Measurements from ENCODE around the gene CREB3.

The CREB3 gene

DNA sequence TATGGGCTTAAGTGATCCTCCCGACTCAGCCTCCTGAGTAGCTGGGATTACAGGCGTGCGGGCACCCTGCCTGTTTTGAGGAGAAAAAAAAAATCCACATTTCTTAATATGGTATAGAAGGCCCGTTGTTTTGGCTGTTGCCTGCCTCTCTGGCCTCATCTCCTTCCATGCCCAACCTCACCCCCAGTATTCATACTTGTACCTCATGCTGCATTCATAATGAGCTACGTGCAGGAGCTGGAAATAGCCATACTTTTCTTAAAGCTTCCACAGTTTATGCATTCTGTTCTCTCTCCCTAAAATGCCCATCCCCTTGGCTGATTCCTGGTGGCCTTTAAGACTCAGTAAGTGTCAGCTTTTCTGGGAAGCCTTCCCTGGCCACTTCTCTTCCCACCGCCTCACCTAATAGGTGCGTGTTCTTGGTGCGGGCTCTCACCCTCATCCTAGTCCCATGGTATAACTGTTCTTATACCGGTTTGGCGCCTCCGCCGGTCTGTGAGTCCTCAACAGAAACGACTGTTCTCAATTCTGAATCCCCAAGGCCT is 40.6 kb upstream of the CREB3 start:
- H3K4me3 Mint-ChIP-seq = peak overlapping the region; percentile 95
- H3K27ac Mint-ChIP-seq = peak overlapping the region; percentile 79
- ATAC-seq (ENCODE audit: low read depth) (no peak), DNase-seq (ENCODE audit: low spot score in 2 of 2) (no peak)
- peaks cover 13% of the 10 kb centered on the region for H3K4me1 Mint-ChIP-seq
- no peaks in the 10 kb centered on the region for H3K36me3 Mint-ChIP-seq
- H3K9me3 Mint-ChIP-seq = no peaks in the 10 kb centered on the region
- no peaks in the 10 kb centered on the region for H3K27me3 Mint-ChIP-seq

DNA sequence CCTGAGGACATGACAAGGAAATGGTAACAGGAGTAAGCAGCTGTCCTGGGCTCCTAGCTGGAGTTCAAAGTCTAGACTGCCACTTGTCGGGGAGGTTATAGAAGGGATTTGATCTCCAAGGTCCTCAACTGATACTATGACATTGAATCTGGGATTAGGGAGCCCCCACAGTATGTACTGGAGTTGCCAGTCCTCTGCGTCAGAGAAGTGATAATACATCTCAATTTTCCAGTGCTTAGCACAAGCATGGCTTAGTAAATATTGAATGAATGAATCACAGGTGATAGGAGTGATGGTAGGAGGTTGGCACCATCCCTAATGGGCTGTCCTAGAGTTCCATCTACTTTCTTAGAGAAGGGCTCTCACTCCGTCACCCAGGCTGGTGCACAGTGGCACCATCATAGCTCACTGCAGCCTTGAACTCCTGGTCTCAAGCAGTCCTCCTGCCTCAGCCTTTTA is 36.5 kb upstream of the CREB3 start:
- no peak for ATAC-seq (ENCODE audit: low read depth)
- Mint-ChIP-seq H3K9me3 (no peaks in the 10 kb centered on the region), H3K4me3 (no peak overlapping the region), H3K27ac (no peak overlapping the region), H3K4me1 (peaks cover 8% of the 10 kb centered on the region), H3K27me3 (no peaks in the 10 kb centered on the region), H3K36me3 (peaks cover 4% of the 10 kb centered on the region)
- DNase-seq (ENCODE audit: low spot score in 2 of 2) = no peak

DNA sequence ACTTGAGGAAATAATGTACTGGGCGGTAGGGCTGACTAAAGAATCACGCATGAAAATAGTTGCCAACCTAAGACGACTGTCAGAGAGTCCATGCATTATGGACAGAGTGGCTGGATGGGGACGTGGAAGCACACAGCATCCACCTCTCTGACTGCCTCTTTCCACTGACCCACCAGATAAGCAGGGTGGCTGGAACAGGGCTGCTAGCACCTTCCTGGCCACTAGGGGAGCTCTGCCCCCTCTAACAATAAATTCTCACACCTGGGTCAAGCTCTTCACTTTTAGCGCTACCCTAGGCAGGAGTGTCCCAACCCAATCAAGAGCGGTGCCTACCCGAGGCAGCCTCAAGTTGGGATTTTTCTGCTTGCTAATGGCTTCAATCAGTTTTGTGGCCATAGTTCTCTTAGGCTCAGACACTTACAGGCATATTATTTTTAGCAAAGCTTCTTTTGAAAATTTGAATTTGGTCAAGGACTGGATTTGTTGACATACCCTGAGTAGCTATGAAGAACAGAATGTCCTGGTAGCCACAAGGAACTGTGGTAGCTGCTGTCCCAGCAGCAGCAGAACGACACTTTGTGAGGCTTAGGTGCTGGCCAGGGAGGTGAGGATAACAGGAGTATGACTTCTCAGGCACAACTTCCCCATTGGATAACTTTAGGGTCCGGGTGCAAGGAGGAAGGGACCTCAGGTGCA is 35.8 kb upstream of the CREB3 start:
- DNase-seq (ENCODE audit: low spot score in 2 of 2) = peak; percentile 57 to 58
- peak; percentile 96 for ATAC-seq (ENCODE audit: low read depth)
- peaks cover 6% of the 10 kb centered on the region for H3K4me1 Mint-ChIP-seq
- H3K36me3 Mint-ChIP-seq = peaks cover 4% of the 10 kb centered on the region
- peak overlapping the region; percentile 2 for H3K27ac Mint-ChIP-seq
- no peaks in the 10 kb centered on the region for H3K9me3 Mint-ChIP-seq
- H3K4me3 Mint-ChIP-seq = no peak overlapping the region
- H3K27me3 Mint-ChIP-seq = no peaks in the 10 kb centered on the region

DNA sequence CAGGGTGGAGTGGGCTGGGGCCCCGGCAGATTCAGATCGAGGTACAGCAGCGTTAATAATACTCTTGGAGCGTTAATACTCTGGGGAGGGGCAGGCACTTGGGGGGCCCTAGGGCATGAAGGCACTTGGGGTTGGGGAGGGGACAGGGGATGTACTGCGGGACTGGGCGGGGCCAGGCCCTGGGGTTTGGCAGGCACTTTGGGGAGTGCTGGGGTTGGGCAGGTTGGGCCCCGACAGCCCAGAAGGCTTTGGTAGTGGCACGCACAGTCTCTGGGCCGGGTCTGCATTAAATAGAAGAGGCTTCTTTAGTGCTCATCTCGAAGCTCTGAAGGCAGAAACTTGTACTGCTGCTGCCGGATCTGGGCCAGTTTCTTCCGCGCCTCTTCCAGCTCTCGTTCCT is 35.0 kb upstream of the CREB3 start:
- Mint-ChIP-seq H3K27ac (peak overlapping the region; percentile 2), H3K4me1 (peaks cover 6% of the 10 kb centered on the region), H3K9me3 (no peaks in the 10 kb centered on the region), H3K4me3 (no peak overlapping the region), H3K36me3 (peaks cover 4% of the 10 kb centered on the region), H3K27me3 (no peaks in the 10 kb centered on the region)
- no peak for DNase-seq (ENCODE audit: low spot score in 2 of 2)
- no peak for ATAC-seq (ENCODE audit: low read depth)

DNA sequence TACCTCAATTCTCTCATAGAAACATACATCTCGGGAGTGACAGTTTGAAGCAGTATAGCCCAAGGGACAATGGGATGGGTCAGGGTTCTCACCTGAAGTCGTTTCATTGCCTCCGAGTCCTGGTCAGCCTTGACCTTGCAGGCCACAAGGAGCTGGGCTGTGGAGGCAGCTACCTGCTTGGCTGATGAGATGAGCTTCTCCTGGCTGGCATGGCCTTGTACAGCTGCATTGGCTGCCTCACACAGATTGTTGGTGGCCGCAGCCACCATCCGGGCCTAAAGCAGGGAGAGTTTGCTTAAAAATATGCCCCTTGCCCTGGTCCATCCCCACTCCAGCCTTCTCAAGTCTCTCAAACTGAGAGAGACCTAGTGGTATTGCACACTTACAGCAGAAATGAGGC is 34.2 kb upstream of the CREB3 start:
- DNase-seq (ENCODE audit: low spot score in 2 of 2) (no peak), ATAC-seq (ENCODE audit: low read depth) (no peak)
- Mint-ChIP-seq H3K36me3 (peaks cover 11% of the 10 kb centered on the region), H3K4me3 (no peak overlapping the region), H3K27ac (no peak overlapping the region), H3K27me3 (no peaks in the 10 kb centered on the region), H3K4me1 (peaks cover 6% of the 10 kb centered on the region), H3K9me3 (no peaks in the 10 kb centered on the region)

DNA sequence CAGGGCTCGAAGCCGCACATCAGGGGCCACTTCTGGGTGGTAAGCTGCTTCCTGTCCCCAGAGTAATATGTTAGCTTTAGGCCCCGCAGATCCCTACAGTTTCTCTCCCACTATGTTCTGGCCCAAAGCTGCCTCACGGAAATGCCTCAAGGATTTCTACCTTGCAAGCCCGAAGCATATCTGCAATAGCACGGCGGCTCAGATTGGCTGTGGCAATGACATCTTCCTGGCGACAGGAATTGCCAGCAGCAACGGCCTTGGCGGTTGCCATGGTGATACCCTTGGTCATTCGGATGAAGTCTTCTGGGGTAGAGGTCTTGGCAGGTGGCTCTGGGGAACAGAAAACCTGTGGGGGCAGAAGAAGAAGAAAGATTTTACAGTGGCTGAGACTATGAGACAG is 32.4 kb upstream of the CREB3 start:
- no peaks in the 10 kb centered on the region for H3K27me3 Mint-ChIP-seq
- DNase-seq (ENCODE audit: low spot score in 2 of 2) = no peak
- H3K4me3 Mint-ChIP-seq = no peak overlapping the region
- H3K36me3 Mint-ChIP-seq = peaks cover 23% of the 10 kb centered on the region
- no peaks in the 10 kb centered on the region for H3K9me3 Mint-ChIP-seq
- peaks cover 6% of the 10 kb centered on the region for H3K4me1 Mint-ChIP-seq
- no peak for ATAC-seq (ENCODE audit: low read depth)
- H3K27ac Mint-ChIP-seq = no peak overlapping the region

DNA sequence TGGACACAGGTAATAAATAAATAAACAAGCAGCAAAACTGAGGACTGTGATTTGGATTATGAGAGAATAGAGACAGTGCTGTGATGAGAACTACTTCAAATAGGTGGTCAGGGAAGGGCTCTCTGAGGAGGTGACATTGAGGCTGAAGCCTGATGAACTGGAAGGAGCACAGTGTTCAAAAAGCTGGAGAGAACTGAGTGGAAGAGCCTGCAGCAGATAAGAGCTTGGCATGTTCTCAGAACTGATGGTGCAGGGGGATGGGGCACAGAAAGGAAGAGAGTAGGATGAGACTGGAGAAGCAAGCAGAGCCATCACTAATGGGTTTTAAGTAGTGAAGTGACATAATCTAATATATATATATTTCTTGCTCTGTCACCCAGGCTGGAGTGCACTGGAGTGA is 31.5 kb upstream of the CREB3 start:
- H3K4me1 Mint-ChIP-seq = peaks cover 6% of the 10 kb centered on the region
- no peak for DNase-seq (ENCODE audit: low spot score in 2 of 2)
- no peak overlapping the region for H3K4me3 Mint-ChIP-seq
- no peak for ATAC-seq (ENCODE audit: low read depth)
- H3K36me3 Mint-ChIP-seq = peaks cover 24% of the 10 kb centered on the region
- H3K9me3 Mint-ChIP-seq = no peaks in the 10 kb centered on the region
- no peak overlapping the region for H3K27ac Mint-ChIP-seq
- H3K27me3 Mint-ChIP-seq = no peaks in the 10 kb centered on the region

DNA sequence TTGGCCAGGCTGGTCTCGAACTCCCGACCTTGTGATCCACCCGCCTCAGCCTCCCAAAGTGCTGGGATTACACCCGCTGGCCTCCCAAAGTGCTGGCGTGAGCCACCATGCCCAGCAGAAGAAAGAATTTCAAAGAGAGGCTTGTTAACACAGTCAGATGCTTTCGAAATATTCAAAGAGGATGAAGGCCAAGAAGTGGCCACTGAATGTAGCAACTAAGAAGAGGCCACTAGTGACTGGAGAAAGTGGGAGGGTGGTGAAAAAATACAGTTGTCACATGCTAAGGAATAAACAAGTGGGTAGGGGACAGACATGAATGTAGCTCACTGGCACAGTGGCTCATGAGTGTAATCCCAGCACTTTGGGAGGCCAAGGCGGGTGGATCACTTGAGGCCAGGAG is 29.8 kb upstream of the CREB3 start:
- H3K36me3 Mint-ChIP-seq = peaks cover 32% of the 10 kb centered on the region

DNA sequence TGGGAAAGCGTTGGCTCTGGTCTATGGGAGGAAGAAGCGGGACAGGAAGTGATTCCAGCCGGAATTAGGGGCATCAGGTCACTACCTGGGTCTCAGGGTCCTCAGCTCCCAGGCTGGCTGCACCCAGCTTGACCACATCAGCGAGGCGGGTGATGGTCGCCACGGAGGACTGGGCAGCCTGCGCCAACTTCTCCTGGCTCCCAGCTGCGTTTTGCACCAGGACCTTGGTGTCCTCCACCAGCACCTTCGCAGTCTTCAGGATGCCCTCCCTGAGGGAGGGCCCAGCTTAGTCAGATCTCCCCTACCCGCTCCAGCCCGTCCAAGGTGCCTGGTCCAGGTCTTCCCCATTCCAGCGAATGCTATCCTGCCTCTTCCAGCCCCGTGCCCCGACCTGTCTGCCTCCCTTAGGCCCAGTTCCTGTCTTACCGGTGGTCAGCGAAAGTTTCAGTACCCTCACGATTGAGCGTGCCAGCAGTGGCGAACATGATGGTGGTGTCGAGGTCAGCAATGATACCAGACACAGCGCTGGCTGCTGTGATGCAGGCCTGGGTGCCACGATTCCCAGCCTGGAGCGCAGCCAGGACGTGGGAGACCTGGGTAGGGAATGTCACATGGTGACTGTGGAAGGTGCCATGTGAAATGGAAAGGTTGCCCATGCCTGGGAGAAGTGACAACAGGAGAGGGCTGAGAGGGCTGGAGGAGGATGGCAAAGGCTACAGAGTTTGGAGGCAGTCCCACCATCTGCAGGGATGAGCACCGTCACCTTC is 28.4 kb upstream of the CREB3 start:
- no peak overlapping the region for H3K27ac Mint-ChIP-seq
- no peak overlapping the region for H3K4me3 Mint-ChIP-seq
- H3K36me3 Mint-ChIP-seq = peaks cover 41% of the 10 kb centered on the region
- no peaks in the 10 kb centered on the region for H3K27me3 Mint-ChIP-seq
- H3K4me1 Mint-ChIP-seq = peaks cover 2% of the 10 kb centered on the region
- DNase-seq (ENCODE audit: low spot score in 2 of 2) (no peak), ATAC-seq (ENCODE audit: low read depth) (no peak)
- no peaks in the 10 kb centered on the region for H3K9me3 Mint-ChIP-seq

More for the DNA sequence above, 29.8 kb upstream of the CREB3 start:
- ATAC-seq (ENCODE audit: low read depth) (no peak), DNase-seq (ENCODE audit: low spot score in 2 of 2) (no peak)
- no peaks in the 10 kb centered on the region for H3K4me1 Mint-ChIP-seq
- no peak overlapping the region for H3K4me3 Mint-ChIP-seq
- no peaks in the 10 kb centered on the region for H3K27me3 Mint-ChIP-seq
- no peak overlapping the region for H3K27ac Mint-ChIP-seq
- H3K9me3 Mint-ChIP-seq = no peaks in the 10 kb centered on the region

DNA sequence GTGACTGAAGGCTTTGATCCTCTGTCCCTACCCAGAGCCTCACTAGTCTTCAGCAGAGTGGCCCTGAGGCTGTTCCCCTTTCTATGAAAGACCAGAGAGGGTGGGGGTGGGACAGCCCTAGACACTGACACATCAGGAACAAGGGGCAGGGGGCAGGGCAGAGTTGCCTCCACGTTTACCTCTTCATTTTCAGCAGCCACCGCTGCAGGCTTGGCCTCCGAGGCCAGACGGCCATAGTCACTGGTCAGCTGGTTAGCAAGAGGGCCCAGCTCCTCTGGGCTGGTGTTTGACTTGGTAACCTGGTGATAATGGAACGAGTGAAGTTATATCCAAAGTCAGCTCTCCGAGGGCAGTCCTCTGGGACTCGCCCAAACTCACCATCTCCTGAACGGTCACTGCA is 27.1 kb upstream of the CREB3 start:
- no peak overlapping the region for H3K4me3 Mint-ChIP-seq
- H3K4me1 Mint-ChIP-seq = peaks cover 2% of the 10 kb centered on the region
- H3K36me3 Mint-ChIP-seq = peaks cover 42% of the 10 kb centered on the region
- H3K9me3 Mint-ChIP-seq = no peaks in the 10 kb centered on the region
- no peaks in the 10 kb centered on the region for H3K27me3 Mint-ChIP-seq
- ATAC-seq (ENCODE audit: low read depth) = no peak
- no peak overlapping the region for H3K27ac Mint-ChIP-seq
- no peak for DNase-seq (ENCODE audit: low spot score in 2 of 2)

DNA sequence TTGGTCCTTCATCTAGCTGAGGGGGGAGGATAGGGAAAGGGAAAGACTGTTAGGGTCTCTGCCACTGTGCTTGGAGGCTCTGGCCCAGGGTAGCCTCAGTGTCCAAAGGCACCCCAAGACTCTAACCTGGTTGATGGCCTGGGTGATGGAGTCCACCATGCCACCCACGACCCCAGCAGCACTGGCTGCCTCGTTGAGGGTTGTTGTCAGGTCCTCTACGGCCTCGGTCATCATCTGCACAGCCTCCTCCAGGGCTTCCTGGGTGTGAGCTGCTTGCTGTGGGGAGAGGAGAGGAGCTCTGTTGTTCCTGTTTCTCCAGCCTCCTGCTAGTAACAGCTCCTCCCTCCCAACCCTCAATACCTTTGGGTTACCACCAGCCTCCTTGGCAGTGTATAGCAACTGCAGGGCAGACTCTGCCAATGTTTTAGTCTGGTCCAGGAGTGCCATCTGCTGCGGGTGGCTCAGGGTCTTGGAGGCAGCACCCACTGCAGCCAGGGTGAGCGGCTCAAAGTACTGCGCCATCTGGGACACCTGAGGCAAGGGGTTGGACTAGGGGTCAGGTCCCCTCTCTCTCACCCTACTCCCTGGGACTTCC is 26.5 kb upstream of the CREB3 start:
- no peak overlapping the region for H3K27ac Mint-ChIP-seq
- DNase-seq (ENCODE audit: low spot score in 2 of 2) (no peak), ATAC-seq (ENCODE audit: low read depth) (no peak)
- no peaks in the 10 kb centered on the region for H3K9me3 Mint-ChIP-seq
- peaks cover 48% of the 10 kb centered on the region for H3K36me3 Mint-ChIP-seq
- H3K4me3 Mint-ChIP-seq = no peak overlapping the region
- no peaks in the 10 kb centered on the region for H3K27me3 Mint-ChIP-seq
- peaks cover 2% of the 10 kb centered on the region for H3K4me1 Mint-ChIP-seq

DNA sequence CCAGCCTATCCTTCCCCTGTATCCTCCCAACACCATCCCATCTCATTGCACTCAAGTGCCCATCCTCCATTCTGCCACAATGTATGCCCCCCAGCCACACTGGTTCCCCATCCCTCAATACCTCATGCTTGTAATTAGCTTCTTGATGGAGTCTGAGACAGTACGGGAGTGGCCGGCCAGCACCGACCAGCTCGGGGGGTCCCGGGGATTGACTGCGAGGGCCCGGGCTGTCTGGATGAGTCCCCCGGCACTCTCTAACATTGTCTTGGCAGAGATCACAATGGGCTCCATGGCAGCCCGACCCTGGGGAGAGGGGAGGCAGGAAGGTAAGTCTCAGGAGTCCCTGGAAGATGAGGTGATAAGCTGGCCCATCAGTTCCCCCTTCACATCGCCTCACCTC is 25.5 kb upstream of the CREB3 start:
- Mint-ChIP-seq H3K27me3 (no peaks in the 10 kb centered on the region), H3K27ac (peak overlapping the region; percentile 28), H3K9me3 (no peaks in the 10 kb centered on the region), H3K4me1 (peaks cover 2% of the 10 kb centered on the region), H3K36me3 (peaks cover 54% of the 10 kb centered on the region), H3K4me3 (no peak overlapping the region)
- DNase-seq (ENCODE audit: low spot score in 2 of 2) (no peak), ATAC-seq (ENCODE audit: low read depth) (no peak)

DNA sequence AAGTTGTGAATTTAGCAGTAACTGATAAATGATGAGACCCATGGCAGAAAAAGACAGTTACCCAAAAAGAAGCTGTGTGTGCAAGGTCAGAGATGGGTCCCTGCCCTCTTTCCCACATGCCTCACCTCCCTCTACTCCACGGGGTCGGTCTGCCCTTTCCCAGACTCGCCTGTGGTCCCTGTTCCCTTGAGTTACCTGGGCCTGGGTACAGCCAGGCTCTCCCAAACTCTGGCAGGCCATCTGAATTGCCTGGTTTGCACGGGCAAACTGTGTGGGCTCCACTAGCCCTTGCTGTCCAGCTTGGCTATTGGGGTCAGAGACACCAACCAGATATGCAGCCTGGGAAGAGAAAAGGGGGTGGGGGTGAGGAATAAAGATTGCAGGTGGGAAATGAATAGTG is 24.3 kb upstream of the CREB3 start:
- no peak for ATAC-seq (ENCODE audit: low read depth)
- H3K9me3 Mint-ChIP-seq = no peaks in the 10 kb centered on the region
- peaks cover 52% of the 10 kb centered on the region for H3K36me3 Mint-ChIP-seq
- no peak overlapping the region for H3K27ac Mint-ChIP-seq
- DNase-seq (ENCODE audit: low spot score in 2 of 2) = no peak
- no peak overlapping the region for H3K4me3 Mint-ChIP-seq
- no peaks in the 10 kb centered on the region for H3K27me3 Mint-ChIP-seq
- H3K4me1 Mint-ChIP-seq = peaks cover 2% of the 10 kb centered on the region

DNA sequence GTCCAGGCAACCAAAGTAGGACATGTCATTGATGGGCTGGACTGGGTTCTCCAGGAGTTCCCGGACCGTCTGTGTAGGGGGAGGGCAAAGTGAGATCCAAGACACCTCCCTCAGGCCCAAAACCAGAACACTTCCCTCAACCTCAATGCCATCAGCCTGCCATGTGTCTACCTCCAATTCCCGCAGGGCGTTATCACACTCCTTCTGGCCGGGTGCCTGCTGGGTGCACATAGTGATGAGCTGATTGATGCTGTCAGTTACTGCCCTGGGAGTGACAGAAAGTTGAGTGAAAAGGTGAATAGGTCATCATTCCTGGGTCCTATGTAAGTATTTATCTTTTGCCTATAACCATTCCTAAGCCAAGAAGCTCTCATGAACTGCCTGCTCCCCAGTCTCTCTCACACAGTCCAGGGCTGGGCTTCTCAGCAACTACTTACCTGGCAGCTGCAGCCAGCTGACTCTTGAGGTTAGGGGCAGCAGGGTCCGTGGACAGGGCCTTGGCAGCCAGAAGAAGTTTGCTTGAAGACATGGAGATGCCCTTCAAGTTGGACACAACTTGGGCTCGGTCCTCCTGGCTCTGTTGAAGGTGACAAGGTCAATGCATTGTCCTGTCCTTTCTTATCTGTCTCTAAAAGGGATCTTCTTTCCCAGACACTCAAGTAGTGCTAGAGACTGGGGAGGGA is 21.5 kb upstream of the CREB3 start:
- Mint-ChIP-seq H3K4me1 (peaks cover 2% of the 10 kb centered on the region), H3K36me3 (peaks cover 54% of the 10 kb centered on the region), H3K27ac (no peak overlapping the region), H3K9me3 (no peaks in the 10 kb centered on the region), H3K4me3 (no peak overlapping the region), H3K27me3 (no peaks in the 10 kb centered on the region)
- ATAC-seq (ENCODE audit: low read depth) (no peak), DNase-seq (ENCODE audit: low spot score in 2 of 2) (no peak)

Data from memory B cell (primary cell).